ENCODE measurements around the gene TTC1.
"Not testable (repeated sequence)": the region's sequence is repeated elsewhere in the genome, so short reads cannot be mapped to it uniquely, and the experiment has no call there.

DNA sequence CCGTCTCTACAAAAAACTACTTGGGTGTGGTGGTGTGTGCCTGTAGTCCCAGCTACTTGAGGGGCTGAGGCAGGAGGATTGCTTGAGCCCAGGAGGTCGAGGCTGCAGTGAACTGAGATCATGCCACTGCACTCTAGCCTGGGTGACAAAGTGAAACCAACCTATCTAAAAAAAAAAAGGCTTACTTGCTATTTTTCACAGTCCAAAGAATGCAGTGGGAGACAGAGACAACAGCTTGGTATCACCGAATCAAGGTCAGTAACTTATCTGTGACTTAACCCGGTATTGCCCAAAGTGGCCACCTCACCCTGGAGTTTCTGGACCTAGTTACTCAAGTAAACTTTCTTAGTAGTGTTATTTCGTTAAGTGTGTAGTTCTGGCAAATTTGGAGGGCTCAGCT, 60.2 kb downstream of the TTC1 start:
- TF ChIP-seq, protein P1, sequence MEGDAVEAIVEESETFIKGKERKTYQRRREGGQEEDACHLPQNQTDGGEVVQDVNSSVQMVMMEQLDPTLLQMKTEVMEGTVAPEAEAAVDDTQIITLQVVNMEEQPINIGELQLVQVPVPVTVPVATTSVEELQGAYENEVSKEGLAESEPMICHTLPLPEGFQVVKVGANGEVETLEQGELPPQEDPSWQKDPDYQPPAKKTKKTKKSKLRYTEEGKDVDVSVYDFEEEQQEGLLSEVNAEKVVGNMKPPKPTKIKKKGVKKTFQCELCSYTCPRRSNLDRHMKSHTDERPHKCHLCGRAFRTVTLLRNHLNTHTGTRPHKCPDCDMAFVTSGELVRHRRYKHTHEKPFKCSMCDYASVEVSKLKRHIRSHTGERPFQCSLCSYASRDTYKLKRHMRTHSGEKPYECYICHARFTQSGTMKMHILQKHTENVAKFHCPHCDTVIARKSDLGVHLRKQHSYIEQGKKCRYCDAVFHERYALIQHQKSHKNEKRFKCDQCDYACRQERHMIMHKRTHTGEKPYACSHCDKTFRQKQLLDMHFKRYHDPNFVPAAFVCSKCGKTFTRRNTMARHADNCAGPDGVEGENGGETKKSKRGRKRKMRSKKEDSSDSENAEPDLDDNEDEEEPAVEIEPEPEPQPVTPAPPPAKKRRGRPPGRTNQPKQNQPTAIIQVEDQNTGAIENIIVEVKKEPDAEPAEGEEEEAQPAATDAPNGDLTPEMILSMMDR (IDR thresholded peaks at IDR 0.05) = not testable (repeated sequence)
- not testable (repeated sequence) for TF ChIP-seq POLR2A (IDR thresholded peaks at IDR 0.05)

All from esophagus squamous epithelium (tissue), 4 donors.